ENCODE results near the gene UBIAD1.
"Not testable (repeated sequence)": the region's sequence is repeated elsewhere in the genome, so short reads cannot be mapped to it uniquely, and the experiment has no call there.

UBIAD1 gene

DNA sequence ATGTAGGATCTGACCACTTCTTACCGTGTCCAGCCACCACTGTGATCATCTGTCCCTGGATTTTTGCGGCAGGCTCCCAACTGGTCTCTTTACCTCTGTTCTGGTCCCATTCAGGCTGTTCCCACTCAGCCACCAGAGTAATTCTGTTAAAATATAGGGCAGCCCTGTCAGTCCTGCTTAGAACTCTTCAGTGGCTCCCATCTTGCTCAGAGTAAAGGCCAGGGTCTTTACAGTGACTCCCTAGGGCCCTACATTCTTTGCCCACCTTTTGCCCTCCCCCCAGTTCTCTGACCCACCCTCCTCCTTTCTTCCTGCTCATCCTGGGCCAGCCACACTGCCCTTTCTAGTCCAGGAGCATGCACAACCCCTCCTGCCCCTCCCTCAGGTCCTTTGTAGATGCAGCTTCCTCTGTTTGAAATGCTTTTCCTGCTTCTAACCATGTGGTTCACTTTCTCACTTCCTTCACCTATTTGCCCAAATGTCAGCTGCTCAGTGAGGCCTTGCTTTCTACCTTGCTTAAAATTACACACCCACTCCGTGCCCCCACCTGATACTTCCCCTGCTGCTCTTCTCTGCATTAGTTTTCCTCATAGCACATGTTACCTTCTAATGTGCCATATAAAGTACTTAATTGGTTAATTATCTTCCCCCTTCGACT, 7.8 kb downstream of the UBIAD1 start:
- DNase-seq (ENCODE audit: low read depth), result no peak

DNA sequence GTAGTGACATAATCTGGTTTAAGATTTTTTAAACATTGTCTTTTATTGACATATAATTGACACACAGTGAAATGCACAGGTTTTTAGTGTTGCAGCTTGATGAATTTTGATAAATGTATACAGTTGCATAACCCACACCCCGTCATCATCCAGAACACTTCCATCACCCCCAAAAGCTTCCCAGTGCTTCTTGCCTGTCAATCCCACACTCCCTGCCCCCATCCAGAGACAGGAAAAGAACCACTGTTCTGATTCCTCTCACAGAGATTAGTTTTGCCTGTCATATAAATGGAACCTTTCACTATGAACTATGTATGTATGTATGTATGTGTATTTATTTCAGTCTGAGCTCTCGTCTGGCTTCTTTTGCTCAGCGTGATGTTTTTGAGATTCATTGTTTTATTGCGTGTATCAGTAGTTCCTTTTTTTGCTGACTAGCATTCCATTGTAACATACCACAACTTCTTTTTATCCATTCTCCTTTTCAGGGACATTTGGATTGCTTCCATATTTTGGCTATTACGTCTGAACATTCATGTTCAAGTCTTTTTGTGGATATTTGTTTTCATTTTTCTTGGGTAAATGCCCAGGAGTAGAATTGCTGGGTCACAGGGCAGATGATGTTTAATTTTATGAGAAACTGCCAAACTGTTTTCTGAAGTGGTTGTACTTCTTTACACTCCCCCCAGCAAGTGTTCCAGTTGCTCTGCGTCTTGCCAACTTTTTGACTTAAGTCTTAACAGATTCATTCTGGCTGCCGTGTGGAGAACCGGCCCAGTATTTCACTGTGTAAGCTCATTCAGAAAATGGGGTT, 8.7 kb downstream of the UBIAD1 start:
- peak; percentile 96 for DNase-seq (ENCODE audit: low read depth)

DNA sequence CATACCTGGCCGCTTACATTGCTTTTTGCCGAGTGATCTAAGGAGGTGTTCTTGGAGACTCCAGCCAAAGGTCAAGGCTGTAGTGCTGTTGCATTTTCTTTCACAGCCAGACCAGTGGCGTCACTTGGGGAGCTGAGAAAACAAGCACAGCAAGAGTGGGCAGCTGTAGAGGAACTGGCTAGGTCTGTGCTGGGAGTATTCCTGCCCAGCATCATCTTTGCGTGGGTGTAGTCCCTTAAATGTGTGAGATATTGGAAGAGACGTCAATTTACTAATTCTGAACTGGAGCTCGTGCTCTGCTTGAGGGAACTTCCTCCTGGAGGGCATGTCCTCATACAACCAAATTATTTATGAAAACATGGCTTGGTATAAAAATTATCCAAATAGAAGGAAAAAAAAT, 10.2 kb downstream of the UBIAD1 start:
- DNase-seq (ENCODE audit: low read depth), result no peak

DNA sequence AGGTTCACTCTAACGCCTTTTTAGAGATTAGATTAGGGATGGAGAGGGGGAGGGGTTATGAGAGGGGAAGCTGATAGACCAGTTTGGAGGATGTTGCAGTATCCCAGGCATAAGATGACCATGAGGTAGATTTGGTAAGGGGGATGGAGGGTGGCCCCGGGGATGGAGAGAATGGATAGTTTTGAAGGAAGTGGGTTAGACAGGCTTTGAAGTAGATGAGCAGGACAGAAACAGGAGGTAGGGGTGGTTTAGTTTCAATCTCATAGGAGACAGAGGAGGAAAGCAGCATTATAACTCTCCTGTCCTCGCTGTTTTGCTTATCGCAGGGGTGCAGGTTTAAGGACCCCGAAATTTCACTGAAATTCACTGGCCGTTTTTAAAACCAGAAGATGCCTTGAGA, 11.8 kb downstream of the UBIAD1 start:
- no peak for DNase-seq (ENCODE audit: low read depth)

DNA sequence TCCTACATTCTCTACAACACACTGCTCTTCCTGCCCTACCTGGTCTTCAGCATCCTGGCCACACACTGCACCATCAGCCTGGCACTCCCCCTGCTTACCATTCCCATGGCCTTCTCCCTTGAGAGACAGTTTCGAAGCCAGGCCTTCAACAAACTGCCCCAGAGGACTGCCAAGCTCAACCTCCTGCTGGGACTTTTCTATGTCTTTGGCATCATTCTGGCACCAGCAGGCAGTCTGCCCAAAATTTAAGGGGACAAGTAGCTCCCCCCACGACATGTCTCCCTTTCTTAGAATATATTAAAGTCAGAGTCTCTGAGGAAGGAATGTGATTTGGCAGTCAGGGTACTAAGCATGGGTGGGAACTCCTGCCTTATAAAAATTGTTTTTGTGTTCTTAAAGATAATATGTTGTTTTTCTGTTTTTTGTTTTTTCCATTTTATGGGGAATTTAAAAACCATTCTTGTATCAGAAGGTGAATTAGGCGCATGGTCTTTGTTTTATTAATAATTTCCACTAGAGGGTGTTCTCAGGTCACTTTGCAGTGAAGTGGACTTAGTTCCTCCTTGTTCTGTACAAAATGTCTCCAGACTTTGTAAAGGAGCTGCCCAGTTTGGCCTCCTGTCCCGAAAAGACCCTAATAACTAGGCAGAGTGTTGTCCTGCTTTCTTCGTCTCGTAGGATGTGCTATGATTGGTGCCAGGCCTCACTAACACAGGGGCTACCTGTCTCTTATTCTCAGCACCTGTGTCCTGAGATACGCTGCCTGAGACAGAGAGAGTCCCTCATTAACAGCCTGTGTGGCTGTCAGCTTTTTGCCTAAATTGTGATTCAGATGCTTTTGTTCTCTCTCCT, 13.1 kb downstream of the UBIAD1 start:
- no peak for DNase-seq (ENCODE audit: low read depth)

DNA sequence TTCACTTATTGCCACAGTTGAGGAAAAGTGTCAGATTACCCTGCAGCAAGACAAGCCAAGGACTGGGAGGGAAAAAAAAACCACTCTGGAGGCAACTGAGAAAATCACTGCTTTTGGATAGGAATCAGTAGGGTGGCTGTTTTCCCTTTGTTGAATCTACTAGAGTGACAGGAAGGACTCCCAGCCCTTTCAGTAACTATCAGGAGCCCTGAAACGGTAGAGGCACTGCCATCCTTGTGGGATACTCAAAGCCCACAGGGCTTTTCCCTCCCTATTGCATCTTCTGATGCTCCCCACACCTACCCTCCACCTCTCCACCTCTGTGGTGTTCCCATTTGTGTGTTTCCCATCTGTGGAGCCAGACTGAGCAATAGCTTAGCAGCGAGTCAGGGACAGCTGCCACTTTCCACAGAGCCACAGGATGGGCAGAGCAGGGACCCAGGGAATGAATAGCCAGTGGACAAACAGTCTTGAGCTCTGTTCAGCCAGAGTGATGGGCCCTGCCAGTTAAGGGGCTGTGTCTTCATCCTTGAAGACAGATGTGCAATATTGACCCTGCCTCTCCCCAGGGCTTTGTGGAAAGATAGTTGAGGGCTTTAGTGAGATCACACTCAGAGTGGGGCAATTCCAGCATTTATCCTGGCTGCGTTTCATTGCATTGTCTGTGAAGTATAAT, 13.9 kb downstream of the UBIAD1 start:
- no peak for DNase-seq (ENCODE audit: low read depth)

DNA sequence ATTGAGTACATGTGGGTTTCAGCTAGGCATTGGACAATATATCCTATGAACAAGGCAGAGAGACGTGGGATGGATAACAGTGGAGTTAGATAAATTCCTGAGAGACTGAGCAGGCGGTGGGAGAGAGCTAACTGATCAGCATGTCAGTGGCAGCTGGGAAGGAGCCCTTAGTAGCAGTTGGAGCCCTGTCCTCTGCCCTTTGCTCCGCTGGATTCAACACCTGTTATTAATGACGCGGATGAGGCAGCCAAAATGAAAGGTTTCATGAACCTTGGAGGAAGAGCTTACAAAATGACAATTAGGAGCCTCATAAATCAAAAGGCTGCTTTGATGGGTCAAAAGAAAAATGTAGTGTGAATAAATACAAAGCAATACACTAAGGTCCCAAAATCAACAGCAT, 16.1 kb downstream of the UBIAD1 start:
- no peak for DNase-seq (ENCODE audit: low read depth)

DNA sequence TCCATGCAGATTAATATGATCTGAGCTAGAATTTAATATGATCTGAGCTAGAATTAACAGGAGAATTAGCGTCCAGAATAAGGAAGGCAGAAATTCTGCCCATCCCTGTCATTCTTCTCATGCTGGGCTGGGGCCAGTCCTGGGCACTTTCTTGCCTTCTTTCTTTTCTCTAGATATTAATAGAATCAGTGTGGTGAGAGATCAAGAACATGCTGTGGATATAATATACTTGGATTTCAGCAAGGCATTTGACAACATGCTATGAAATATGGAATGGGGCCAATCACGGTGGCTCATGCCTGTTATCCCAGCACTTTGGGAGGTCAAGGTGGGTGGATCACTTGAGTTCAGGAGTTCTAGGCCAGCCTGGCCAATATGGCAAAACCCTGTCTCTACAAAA, 18.1 kb downstream of the UBIAD1 start:
- DNase-seq (ENCODE audit: low read depth), result no peak

DNA sequence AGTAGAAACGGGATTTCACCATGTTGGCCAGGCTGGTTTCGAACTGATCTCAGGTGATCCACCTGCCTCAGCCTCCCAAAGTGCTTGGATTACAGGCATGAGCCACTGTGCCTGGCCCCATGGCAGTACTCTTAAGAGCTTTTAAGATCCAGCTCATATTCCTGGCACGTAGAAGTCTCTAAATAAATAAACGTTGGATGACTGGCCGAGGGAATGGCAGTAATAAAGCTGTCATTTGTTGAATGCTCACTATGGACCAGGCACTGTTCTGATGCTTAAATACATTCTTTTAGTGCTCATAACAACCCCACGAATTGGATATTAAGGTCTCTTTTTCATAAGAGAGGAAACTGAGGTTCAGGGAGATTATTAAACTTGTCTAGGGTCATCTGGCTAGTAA, 20.9 kb downstream of the UBIAD1 start:
- DNase-seq (ENCODE audit: low read depth), result no peak

DNA sequence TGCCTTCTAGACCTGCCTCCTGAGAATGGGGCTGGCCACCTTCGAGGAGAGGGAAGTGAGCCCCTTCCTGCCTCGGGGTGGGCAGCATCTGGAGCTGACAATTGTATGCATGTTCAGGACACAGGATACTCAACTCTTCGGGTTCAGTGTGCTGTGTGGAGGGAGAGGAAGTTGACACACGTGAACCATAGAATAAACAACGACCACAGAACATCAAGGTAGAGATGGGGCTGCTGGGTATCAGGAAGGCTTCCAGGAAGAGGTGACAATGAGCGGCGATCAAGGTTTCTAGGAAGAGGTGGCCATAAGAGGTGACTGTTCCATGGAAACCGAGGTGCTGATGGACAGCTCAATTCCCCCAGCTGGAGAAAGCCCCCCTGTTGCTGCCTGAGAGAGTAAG, 22.0 kb downstream of the UBIAD1 start:
- no peak for DNase-seq (ENCODE audit: low read depth)

DNA sequence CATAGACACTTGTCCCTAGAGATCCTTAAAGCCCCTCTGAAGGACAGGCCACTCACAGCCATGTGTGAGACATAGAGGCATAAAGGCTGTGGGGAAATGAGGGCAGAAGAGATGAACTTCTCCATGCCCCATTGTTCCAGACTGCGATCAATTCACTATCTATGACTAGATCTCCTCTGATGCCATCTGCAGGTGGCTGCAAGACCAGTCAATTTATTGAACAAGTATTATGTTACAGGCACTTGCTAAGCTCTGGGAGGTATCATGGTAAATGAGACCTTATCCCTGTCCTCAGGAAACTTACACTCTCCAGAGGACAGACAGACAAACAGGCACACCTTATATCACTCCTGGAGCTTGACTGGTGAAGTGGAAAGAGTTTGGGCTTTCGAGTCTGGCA, 22.9 kb downstream of the UBIAD1 start:
- DNase-seq (ENCODE audit: low read depth), result no peak

DNA sequence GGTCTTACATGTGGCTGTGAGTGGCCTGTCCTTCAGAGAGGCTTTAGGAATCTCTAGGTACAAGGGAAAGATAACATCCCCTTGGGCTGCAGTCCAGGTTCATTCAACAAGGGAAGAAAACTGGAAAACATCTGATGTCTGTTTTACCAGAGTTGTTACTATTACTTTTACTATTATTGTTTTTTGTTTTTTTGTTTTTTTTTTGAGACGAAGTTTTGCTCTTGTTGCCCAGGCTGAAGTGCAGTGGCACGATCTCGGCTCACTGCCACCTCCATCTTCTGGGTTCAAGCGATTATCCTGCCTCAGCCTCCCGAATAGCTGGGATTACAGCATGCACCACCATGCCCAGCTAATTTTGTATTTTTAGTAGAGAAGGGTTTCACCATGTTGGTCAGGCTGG, 24.8 kb downstream of the UBIAD1 start:
- not testable (repeated sequence) for DNase-seq (ENCODE audit: low read depth)

DNA sequence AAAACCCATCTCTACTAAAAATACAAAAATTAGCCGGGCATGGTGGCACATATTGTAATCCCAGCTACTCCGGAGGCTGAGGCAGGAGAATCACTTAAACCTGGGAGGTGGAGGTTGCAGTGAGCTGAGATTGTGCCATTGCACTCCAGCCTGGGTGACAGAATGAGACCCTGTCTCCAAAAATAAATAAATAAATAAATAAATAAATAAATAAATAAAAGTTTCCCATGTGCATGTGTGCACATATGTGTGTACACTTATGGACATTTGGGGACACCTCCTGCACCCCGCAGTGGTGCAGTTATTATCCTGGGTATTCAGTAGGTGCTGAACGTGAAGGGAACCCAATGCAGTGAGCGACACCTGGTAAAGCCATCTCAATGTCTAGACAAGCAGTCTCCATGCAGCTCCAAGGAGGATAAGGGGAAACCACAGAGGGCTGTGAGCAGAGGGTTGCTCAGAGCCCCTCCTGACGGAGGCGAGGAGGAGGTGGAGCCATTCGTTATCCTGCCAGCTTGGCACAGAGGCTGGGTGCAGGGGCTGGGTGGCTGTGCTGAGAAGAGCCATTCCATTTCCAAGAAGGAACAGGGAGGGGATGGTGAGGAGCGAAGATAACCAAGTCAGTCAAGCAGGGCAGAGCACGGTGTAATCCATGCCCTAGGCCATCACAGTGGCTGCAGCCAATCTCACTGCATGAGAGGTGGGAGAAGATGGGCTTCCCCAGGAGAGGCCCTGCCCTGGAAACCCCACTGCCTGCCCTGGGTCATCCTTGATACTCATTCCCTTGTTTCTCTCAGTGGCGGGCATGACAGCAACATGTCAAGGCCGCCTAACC, 25.6 kb downstream of the UBIAD1 start:
- no peak for DNase-seq (ENCODE audit: low read depth)

DNA sequence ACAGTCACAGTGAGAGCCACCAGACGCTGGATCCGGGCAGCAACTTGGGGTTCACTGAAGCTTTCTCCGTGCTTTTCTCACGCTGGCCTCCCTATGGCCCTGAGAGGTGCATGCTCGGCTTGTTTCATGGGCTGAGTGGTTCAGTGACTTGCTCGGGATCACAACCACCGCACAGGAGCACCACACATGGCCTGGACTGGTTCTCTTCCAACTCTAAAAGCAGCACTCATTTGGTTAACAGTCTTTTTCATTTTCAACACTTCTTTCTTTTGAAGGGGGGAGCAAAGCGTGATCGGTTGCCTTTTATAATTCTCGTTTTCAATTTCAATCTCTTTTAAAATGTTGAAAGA, 26.2 kb downstream of the UBIAD1 start:
- DNase-seq (ENCODE audit: low read depth), result no peak

DNA sequence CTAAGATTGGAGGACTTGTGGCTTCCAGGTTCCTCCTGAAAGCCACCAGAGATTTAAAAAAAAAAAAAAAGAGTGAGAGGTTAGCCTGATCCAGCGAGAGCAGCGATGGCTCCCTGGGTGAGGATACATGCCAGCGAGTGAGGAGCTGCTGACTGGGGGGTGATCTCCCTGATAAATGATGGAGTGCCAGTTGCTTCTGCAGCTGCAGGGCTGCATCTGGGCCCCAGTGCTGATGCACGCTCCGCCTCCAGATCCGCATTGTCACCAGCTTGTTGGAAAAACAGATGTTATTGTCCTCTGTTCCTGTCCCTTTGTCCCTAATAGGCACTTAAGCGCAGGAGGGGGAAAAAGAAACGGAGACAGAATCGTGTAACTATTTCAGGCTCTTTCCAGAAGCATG, 28.6 kb downstream of the UBIAD1 start:
- no peak for DNase-seq (ENCODE audit: low read depth)

DNA sequence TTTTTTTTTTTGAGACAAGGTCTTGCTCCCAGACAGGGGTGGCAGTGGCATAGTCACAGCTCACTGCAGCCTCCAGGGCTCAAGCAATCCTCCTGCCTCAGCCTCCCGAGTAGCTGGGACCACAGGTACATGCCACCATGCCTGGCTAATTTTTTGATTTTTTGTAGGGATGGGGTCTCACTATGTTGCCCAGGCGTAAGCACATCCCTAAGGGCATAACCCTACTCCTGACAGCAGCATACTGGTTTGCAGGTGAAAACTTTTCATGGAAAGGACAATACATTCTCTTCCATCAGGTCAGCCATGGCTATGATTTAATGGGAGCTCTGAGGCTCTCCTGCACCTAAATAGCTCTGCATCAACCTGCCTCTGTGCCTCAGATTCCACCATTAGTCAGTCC, 29.4 kb downstream of the UBIAD1 start:
- no peak for DNase-seq (ENCODE audit: low read depth)

DNA sequence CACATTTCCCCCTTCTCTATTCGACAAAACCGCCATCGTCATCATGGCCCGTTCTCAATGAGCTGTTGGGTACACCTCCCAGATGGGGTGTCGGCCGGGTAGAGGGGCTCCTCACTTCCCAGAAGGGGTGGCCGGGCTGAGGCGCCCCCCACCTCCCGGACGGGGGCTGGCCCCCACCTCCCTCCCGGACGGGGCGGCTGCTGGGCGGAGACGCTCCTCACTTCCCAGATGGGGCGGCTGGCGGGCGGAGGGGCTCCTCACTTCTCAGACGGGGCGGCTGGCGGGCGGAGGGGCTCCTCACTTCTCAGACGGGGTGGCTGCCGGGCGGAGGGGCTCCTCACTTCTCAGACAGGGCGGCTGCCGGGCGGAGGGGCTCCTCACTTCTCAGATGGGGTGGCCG, 32.5 kb downstream of the UBIAD1 start:
- not testable (repeated sequence) for DNase-seq (ENCODE audit: low read depth)

DNA sequence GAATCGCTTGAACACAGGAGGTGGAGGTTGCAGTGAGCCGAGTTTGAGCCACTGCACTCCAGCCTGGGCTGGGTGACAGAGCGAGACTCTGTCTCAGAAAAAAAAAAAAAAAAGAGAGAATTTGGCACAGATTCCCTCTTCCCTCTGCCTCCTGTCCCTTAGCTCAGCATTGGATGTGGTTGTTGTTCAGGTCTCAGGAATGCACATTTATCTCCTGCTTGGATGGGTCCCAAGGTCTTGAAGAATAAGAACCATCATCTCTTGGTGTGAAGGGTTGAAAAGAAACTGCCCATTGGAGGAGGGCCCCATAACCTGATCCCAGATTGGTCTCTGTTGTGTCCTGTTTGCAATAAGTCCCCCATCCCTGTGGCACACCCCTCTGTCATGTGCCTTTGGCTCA, 34.9 kb downstream of the UBIAD1 start:
- DNase-seq (ENCODE audit: low read depth), result no peak

DNA sequence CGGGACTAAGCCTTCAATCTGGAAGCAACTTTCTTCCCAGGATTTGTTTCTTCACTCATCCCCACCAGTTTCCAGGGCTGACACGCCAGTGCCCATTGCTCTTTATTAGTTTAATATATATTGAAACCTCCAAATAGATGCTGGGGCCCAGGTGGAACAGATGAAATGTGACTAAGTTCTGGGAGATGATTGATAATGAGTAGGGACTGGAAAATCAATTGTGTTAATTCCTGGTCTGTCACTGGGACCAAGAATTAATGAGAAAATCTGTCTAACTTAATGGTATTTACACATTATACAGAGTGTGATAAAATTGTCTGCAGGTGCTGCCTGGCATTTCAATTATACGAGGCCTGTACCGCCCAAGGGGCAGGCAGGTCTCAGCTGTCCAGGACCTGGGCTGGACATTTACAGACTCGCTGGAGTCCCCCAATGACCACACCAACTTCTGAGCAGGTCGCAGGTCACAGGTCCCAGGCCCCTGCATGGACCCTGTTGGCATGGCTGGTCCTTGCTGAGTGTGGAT, 35.8 kb downstream of the UBIAD1 start:
- no peak for DNase-seq (ENCODE audit: low read depth)

DNA sequence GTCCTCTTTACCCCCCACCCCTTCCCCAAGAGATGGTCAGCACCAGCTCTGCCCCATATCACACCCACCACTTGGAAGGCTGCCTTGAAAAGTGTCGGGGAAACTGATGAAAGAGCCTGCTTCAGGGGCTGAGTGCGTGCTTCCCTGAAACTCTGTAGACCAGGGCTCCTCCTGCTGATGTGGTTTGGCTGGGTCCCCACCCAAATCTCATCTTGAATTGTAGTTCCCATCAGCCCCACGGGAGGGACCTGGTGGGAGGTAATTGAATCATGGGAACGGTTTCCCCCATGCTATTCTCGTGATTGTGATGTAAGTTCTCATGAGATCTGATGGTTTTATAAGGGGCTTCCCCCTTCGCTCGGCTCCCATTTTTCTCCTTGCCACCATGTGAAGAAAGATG, 36.4 kb downstream of the UBIAD1 start:
- DNase-seq (ENCODE audit: low read depth), result no peak

Data from fibroblast of the conjunctiva (primary cell).